Mucosa of descending colon (tissue), 3 donors: ENCODE measurements around the gene DEFB125. TPM values are rescaled to one million over a fixed set of nuclear protein-coding genes. Genes with fewer than 3 reads are reported as not detected.
A peak's percentile ranks its signal among the peaks of the same experiment; 100 is the strongest.

Source experiments
- ATAC-seq: fragments of 200-7000 bp; cut with Tn5 transposase; one replicate; pipeline ENCODE4 v1.9.1; 2020; ENCODE audit warnings: mild to moderate bottlenecking, moderate library complexity
- DNase-seq, 3 donors: peaks; one replicate each; pipeline ENCODE4 v3.0.0-alpha.2; 2020
- H3K36me3 ChIP-seq: fragments of 200-600 bp; one replicate; pipeline ENCODE4 v1.8.0; 2021; ENCODE audit warnings: low read depth, mild to moderate bottlenecking
- H3K4me1 ChIP-seq: fragments of 200-600 bp; one replicate; pipeline ENCODE4 v1.8.0; 2021; ENCODE audit warnings: low read depth, mild to moderate bottlenecking
- H3K4me3 ChIP-seq: fragments of 200-600 bp; one replicate; pipeline ENCODE4 v1.8.0; 2021; ENCODE audit warnings: mild to moderate bottlenecking
- H3K9me3 ChIP-seq: fragments of 200-600 bp; one replicate; pipeline ENCODE4 v1.8.0; 2021; ENCODE audit warnings: mild to moderate bottlenecking
- intact Hi-C, 2 donors: fragments of 100-400 bp; cut with DNase I in 1 of 2; cut with micrococcal nuclease in 1 of 2; formaldehyde crosslinking; loops; one replicate each; pipeline versions ENCODE4 v1.11.0 to v1.11.1; 2022; cut with DNase I, micrococcal nuclease
- total RNA-seq, 3 donors: library from RNA; stranded (reverse); fragmentation: NEBNext Ultra II Directional in 2 of 3; extraction: Animal tissue kit (Norgen Biotek cat#: 25700) in 2 of 3; gene quantifications; one replicate each; pipeline versions ENCODE4 v1.2.1 to v1.2.4, GENCODE V29; 2021 to 2023
- TF ChIP-seq, protein P1 (sequence below): fragments of 200-600 bp; IDR thresholded peaks from one replicate; pipeline ENCODE4 v1.8.0; 2022; ENCODE audit warnings: antibody characterized with exemption, mild to moderate bottlenecking
- donor health status: DM: no; HTN: no; CAD: no; lungs with moderate emphysema.
- donor health status: DM: no; HTN: no; CAD: no.
- donor health status: DM: no; HTN: yes; CAD: no.

DEFB125 gene
- total RNA-seq, 3 donors from 2014 or later = not detected

DNA sequence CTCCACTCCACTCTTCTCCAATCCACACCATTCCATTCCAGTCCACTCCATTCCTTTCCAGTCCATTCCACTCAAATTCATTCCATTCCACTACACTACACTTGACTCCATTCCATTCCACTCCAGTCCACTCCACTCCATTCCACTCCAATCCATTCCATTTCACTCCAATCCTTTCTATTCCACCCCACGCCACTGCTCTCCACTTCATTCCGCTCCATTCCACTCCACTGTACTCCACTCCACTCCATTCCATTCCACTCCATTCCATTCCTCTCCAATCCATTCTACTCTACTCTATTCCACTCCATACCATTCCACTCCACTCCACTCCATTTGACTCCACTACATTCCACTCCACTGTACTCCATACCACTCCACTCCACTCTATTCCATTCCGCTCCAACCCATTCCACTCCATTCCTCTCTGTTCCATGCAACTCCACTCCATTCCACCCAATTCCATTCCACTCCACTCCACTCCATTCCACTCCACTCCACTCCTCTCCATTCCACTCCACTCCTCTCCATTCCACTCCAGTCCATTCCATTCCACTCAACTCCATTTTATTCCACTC, 23.4 kb upstream of the DEFB125 start:
- intact Hi-C loops = no loop called here
- H3K9me3 ChIP-seq = peaks cover 16% of the 10 kb centered on the region
- H3K4me1 ChIP-seq = no peaks in the 10 kb centered on the region
- ATAC-seq (no peak), DNase-seq (no peak)
- TF ChIP-seq, protein P1, sequence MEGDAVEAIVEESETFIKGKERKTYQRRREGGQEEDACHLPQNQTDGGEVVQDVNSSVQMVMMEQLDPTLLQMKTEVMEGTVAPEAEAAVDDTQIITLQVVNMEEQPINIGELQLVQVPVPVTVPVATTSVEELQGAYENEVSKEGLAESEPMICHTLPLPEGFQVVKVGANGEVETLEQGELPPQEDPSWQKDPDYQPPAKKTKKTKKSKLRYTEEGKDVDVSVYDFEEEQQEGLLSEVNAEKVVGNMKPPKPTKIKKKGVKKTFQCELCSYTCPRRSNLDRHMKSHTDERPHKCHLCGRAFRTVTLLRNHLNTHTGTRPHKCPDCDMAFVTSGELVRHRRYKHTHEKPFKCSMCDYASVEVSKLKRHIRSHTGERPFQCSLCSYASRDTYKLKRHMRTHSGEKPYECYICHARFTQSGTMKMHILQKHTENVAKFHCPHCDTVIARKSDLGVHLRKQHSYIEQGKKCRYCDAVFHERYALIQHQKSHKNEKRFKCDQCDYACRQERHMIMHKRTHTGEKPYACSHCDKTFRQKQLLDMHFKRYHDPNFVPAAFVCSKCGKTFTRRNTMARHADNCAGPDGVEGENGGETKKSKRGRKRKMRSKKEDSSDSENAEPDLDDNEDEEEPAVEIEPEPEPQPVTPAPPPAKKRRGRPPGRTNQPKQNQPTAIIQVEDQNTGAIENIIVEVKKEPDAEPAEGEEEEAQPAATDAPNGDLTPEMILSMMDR = no peak
- H3K36me3 ChIP-seq = no peaks in the 10 kb centered on the region
- no peak overlapping the region for H3K4me3 ChIP-seq

DNA sequence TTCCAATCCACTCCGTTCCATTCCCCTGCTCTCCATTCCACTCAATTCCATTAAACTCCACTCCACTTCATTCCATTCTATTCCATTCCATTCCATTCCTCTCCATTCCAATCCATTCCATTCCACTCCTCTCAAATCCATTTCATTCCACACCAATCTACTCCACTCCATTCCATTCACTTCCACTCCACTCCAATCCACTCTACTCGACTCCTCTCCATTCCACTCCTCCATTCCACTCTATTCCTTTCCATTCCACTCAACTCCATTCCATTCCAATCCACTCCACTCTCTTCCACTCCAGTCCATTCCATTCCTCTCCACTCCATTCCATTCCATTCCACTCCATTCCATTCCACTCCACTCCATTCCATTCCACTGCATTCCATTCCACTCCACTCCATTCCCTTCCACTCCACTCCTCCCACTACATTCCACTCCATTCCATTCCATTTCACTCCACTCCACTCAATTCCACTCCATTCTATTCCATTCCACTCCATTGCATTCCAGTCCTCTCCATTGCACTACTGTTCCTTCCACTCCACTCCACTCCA, 22.6 kb upstream of the DEFB125 start:
- Histone ChIP-seq H3K4me1 (no peaks in the 10 kb centered on the region), H3K4me3 (no peak overlapping the region), H3K36me3 (no peaks in the 10 kb centered on the region), H3K9me3 (peaks cover 16% of the 10 kb centered on the region)
- TF ChIP-seq, protein P1 = no peak
- intact Hi-C loops = no loop called here
- ATAC-seq (no peak), DNase-seq (no peak)

DNA sequence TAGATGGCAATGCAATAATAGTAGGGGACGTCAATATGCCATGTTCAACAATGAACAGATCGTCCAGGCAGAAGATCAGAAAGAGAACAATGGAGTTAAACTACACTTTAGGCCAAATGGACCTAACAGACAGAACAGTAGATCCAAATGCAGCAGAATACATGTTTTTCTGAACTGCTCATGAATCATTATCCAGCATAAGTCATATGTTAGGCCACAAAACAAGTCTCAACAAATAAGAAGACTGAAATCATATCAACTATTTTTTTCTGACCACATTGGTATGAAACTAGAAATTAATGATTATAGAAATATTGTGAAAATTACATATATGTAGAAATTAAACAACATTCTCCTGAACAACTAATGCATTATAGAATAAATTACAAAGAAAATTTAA, 10.2 kb upstream of the DEFB125 start:
- no peak overlapping the region for H3K4me3 ChIP-seq
- no peaks in the 10 kb centered on the region for H3K9me3 ChIP-seq
- H3K36me3 ChIP-seq = no peaks in the 10 kb centered on the region
- H3K4me1 ChIP-seq = no peaks in the 10 kb centered on the region
- TF ChIP-seq, protein P1 = no peak
- intact Hi-C loops = no loop called here
- no peak for ATAC-seq
- DNase-seq = no peak

DNA sequence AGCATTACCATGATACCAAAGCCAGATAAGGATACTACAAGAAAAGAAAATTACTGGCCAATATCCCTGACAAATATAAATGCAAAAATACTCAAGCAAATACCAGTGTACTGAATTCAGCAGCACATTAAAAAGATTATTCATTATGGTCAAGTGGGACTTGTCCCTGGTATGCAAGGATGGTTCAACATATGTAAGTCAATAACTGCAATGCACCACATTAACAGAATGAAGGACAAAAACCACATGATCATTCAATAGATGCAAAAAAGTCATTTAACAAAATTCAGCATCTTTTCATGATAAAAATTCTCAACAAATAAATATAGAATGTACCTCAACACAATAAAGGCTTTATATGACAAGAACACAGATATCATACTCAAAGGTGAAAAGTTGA, 9.1 kb upstream of the DEFB125 start:
- no peak for ATAC-seq
- Histone ChIP-seq H3K9me3 (no peaks in the 10 kb centered on the region), H3K4me1 (no peaks in the 10 kb centered on the region), H3K4me3 (no peak overlapping the region), H3K36me3 (no peaks in the 10 kb centered on the region)
- intact Hi-C loops = no loop called here
- no peak for DNase-seq
- TF ChIP-seq, protein P1 = no peak

DNA sequence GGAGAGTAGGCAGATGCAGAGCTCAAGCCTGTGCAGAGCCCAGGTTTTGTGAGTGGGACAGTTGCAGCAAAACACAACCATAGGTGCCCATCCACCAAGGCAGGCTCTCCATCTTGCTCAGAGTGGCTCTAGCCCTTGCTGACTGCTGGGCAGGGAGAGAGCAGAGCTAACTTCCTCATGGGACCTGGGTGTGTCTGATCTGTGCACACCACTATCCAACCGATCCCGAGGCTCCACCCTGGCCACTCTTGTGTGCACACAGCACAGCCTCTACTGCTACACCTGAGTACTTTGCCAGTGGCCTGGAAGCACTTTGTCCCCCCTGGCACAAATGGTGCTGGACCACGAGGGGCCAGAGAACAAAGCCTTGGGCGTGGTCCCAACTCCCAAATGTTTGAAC, 7.9 kb upstream of the DEFB125 start:
- intact Hi-C loops = no loop called here
- peak; percentile 18 to 46 (median 46) for DNase-seq
- Histone ChIP-seq H3K36me3 (no peaks in the 10 kb centered on the region), H3K4me1 (no peaks in the 10 kb centered on the region), H3K4me3 (no peak overlapping the region), H3K9me3 (no peaks in the 10 kb centered on the region)
- peak; percentile 88 for ATAC-seq
- TF ChIP-seq, protein P1 = no peak

DNA sequence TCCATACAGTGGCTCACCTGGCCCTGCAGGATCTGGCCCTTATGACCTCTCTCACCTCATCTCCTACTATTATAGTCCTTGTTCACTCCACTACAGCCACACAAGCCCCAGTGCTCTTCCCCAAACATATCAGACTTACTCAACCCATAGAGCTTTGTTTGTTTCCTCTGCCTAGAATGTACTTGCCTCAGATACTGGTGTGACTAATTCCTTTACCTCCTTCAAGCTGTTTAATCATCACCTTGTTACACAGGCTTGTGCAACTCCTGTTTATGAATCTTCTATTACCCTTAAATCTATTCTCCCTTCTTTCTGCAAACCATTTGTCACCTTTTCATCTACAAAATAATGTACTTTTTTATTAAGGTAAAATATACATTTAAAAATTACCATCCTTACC, 3.2 kb downstream of the DEFB125 start:
- no peaks in the 10 kb centered on the region for H3K4me1 ChIP-seq
- H3K4me3 ChIP-seq = no peak overlapping the region
- DNase-seq = no peak
- intact Hi-C loops = no loop called here
- TF ChIP-seq, protein P1 = no peak
- H3K9me3 ChIP-seq = peaks cover 5% of the 10 kb centered on the region
- ATAC-seq = no peak
- H3K36me3 ChIP-seq = no peaks in the 10 kb centered on the region
